Skin epidermis (tissue), 12 donors: ENCODE data around the gene USF3.

Experiments used
- H3K27ac ChIP-seq, 21 experiments: fragments of 200-600 bp; sonication (generic) in 11 of 21; one replicate each; pipeline ENCODE4 v1.5.0; 2020; ENCODE audit warnings: mild to moderate bottlenecking in 3 of 21, inconsistent platforms in 2 of 21, moderate library complexity in 2 of 21
- H3K4me3 ChIP-seq, 7 experiments: fragments of 200-600 bp; sonication (generic) in 2 of 7; one replicate each; pipeline ENCODE4 v1.5.0; 2020; ENCODE audit warnings: inconsistent platforms in 2 of 7, mild to moderate bottlenecking in 2 of 7, moderate library complexity in 1 of 7

The USF3 gene

GRCh38 chr3:113707835-113708234 is 11.4 kb upstream of the USF3 start:
- Histone ChIP-seq H3K4me3 (no peak overlapping the region), H3K27ac (no peak overlapping the region)

GRCh38 chr3:113698956-113699355 is 2.5 kb upstream of the USF3 start:
- H3K4me3 ChIP-seq = peak overlapping the region; percentile 2 to 33 (median 18)
- H3K27ac ChIP-seq = peak overlapping the region in 4 of 21 experiments; percentile 16 to 49 (median 32)

GRCh38 chr3:113698213-113698742 is 1.8 kb upstream of the USF3 start:
- H3K27ac ChIP-seq = peak overlapping the region in 7 of 21 experiments; percentile 16 to 100 (median 49)

GRCh38 chr3:113697500-113698090 is 1.2 kb upstream of the USF3 start:
- Histone ChIP-seq H3K27ac (peak overlapping the region in 20 of 21 experiments; percentile 64 to 100 (median 98)), H3K4me3 (peak overlapping the region; percentile 51 to 100 (median 93))

More at GRCh38 chr3:113698213-113698742, 1.8 kb upstream of the USF3 start:
- H3K4me3 ChIP-seq = peak overlapping the region in 1 of 7 experiments; percentile 89

- Histone ChIP-seq H3K27ac (peak overlapping the region; percentile 86 to 100 (median 99)), H3K4me3 (peak overlapping the region; percentile 78 to 100 (median 93))
Observed at GRCh38 chr3:113696658-113697499, 437 bp upstream of the USF3 start.

DNA sequence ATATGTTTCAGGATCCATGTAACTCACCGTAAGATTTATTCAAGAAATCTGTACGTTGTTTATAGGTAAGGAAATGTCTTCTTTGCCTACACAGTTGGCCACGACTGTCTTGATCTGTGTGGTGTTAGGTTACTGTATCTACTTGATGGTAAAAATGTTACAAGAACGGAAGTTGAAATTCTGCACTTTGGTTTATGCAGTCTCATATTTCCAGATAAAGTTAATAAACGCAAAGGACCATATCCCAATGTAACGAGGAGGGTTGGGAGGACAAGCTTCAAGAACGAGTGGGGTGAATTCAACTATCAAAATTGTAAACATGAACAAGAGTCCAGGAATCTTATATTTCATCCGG is 1.0 kb downstream of the USF3 start:
- Histone ChIP-seq H3K4me3 (peak overlapping the region; percentile 78 to 100 (median 93)), H3K27ac (peak overlapping the region in 20 of 21 experiments; percentile 94 to 100 (median 99))

GRCh38 chr3:113690482-113690881 is 6.0 kb downstream of the USF3 start:
- H3K27ac ChIP-seq = no peak overlapping the region
- H3K4me3 ChIP-seq = no peak overlapping the region

- no peak overlapping the region for H3K4me3 ChIP-seq
- H3K27ac ChIP-seq = peak overlapping the region in 1 of 21 experiments; percentile 25
Observed at GRCh38 chr3:113685956-113686721, 10.3 kb downstream of the USF3 start.

DNA sequence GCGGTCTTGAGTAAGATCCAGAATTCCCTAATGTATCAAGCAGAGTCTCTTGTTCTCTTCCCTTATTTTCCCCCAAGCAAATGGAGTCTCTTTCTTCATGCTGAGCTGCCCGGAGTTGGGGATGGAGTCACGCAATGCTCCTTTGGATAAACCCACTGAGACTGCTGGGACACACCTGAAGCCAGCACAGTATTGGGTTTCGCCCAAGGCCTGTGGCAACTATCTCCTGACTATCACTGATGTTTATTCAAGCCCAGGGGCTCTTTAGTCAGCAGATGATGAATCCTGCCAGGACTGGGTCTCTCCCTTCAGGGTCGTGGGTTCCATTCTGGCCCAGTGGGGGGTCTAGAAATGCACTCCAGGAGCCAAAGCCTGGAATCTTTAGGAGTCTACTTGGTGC is 11.3 kb downstream of the USF3 start:
- Histone ChIP-seq H3K4me3 (no peak overlapping the region), H3K27ac (peak overlapping the region in 1 of 21 experiments; percentile 57)

DNA sequence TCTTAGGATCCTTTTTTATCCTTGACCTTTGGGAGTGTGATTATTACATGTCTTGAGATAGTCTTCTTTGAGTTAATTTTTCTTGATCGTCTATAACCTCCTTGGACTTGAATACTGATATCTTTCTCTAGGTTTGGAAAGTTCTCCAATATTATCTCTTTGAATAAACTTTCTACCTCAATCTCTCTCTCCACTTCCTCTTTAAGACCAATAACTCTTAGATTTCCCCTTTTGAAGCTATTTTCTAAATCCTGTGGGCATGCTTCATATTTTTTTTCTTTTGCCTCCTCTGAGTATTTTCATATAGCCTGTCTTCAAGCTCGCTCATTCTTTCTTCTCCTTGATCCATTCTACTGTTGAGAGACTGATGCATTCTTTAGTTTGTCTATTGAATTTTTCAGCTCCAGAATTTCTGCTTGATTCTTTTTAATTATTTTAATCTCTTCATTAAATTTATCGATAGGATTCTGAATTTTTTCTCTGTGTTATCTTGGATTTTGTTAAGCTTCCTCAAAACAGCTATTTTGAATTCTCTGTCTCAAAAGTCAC is 12.1 kb downstream of the USF3 start:
- H3K27ac ChIP-seq = no peak overlapping the region
- H3K4me3 ChIP-seq = no peak overlapping the region

GRCh38 chr3:113678773-113679172 is 17.7 kb downstream of the USF3 start:
- Histone ChIP-seq H3K27ac (no peak overlapping the region), H3K4me3 (no peak overlapping the region)

DNA sequence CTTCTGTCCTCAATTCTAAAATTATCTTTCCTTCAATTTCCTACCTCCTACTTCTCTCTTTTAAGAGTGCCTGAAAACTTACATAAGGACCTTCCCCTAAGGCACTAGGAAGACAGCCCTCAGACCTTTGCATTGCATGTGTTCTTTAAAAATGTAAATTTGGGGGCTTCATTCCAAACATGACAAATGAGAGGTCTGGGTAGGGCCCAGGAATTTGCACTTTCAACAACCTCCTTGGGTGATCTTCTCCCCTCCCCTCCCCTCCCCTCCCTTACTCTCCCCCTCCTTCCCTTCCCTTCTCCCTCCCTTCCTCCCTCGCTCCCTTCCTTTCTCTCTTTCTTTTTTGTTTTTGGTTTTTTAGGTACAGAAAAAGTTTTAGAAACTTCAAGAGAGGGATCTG is 18.7 kb downstream of the USF3 start:
- H3K4me3 ChIP-seq = no peak overlapping the region
- no peak overlapping the region for H3K27ac ChIP-seq

- H3K27ac ChIP-seq = peak overlapping the region in 1 of 21 experiments; percentile 13
- H3K4me3 ChIP-seq = no peak overlapping the region
Observed at GRCh38 chr3:113676261-113676660, 20.2 kb downstream of the USF3 start.

DNA sequence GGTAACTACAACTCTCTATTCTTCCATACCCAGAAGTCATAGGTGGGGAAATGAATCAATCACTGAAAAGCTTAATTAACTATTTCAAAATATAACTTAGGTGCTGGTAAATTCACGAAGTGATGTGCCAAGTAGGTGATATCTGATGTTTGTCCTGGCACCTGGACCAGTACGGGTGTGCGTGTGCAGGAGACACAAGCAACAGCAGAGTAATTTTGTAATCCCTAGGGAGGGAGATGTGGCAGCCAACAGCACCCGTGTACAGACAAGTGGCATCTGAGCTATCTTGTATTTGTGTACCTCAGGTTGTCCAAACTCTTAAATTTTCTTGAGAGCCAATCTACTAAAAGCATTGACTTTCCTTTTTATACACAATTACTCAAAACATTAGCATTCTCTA is 22.8 kb downstream of the USF3 start:
- H3K27ac ChIP-seq = no peak overlapping the region
- H3K4me3 ChIP-seq = no peak overlapping the region

DNA sequence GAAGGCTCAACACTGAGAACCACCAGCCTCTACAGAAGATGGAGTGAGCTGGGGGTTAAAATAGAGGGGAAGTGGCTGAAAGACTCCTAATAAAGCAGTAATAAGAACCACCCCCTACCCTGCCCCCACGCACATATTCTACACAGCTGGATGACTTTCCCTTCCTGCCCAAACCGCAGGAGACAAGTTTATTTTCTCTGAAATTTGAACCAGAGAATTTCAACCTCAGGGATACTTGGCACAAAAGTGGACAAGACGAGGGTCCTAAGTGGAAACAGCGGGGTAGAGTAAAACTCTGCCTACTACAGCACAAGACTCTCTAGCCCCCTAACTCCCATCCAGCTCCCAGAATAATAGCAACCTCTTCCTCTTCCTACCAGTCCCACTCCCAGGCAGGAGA is 28.4 kb downstream of the USF3 start:
- no peak overlapping the region for H3K4me3 ChIP-seq
- H3K27ac ChIP-seq = no peak overlapping the region

GRCh38 chr3:113664523-113665094 is 31.8 kb downstream of the USF3 start:
- Histone ChIP-seq H3K4me3 (no peak overlapping the region), H3K27ac (no peak overlapping the region)

- Histone ChIP-seq H3K27ac (no peak overlapping the region), H3K4me3 (no peak overlapping the region)
Observed at GRCh38 chr3:113663761-113664160, 32.7 kb downstream of the USF3 start.

- no peak overlapping the region for H3K27ac ChIP-seq
- no peak overlapping the region for H3K4me3 ChIP-seq
Observed at GRCh38 chr3:113663324-113663750, 33.1 kb downstream of the USF3 start.

- no peak overlapping the region for H3K4me3 ChIP-seq
- H3K27ac ChIP-seq = no peak overlapping the region
Observed at GRCh38 chr3:113662824-113663223, 33.6 kb downstream of the USF3 start.
